ENCODE data around the gene SPOCK3. TPM values are rescaled to one million over a fixed set of nuclear protein-coding genes. Genes with fewer than 3 reads are reported as not detected.

Gene SPOCK3
- total and polyA plus RNA-seq, 2 of the 13 experiments (the other 11 are each of a cell fraction or from before 2014, with no cell fraction given), result not detected

GRCh38 chr4:166941629-166942028 lies 292.7 kb downstream of the SPOCK3 start:
- Histone ChIP-seq H3K27me3 (ENCODE audit: control insufficient read depth in 1 of 2, insufficient read depth in 2 of 2, low read length in 2 of 2) (no peaks in the 10 kb centered on the region), H3K79me2 (ENCODE audit: insufficient read depth, low read length) (no peaks in the 10 kb centered on the region), H3K4me2 (ENCODE audit: low read depth, low read length) (no peak overlapping the region), H3K9me3 (ENCODE audit: low read length) (no peaks in the 10 kb centered on the region), H3K27ac (ENCODE audit: extremely low read length, insufficient read depth, low read length) (no peak overlapping the region), H3K9ac (ENCODE audit: insufficient read depth, low read depth, low read length) (no peak overlapping the region), H3K4me3 (replicated peaks in 1 of 3; ENCODE audit: insufficient read depth in 1 of 3, low read depth in 2 of 3, low read length in 3 of 3) (no peak overlapping the region), H2AFZ (ENCODE audit: low read length) (no peak overlapping the region), H3K4me1 (ENCODE audit: insufficient read depth, low read length) (no peaks in the 10 kb centered on the region), H4K20me1 (ENCODE audit: insufficient read depth, low read length) (no peaks in the 10 kb centered on the region; the same call in 1 of the 2 replicates), H3K36me3 (replicated peaks in 1 of 2; ENCODE audit: control insufficient read depth in 1 of 2, insufficient read depth in 2 of 2, low read length in 2 of 2) (no peaks in the 10 kb centered on the region)
- no TSS peak for BruUV-seq (replicated peaks)
- ChIA-PET CTCF (ENCODE audit: low intra/inter-chr PET ratio, low total read pairs) (no interaction called here), POLR2A (no interaction called here)
- no peak for DNase-seq (ENCODE audit: low spot score)
- TF ChIP-seq U2AF2 (IDR thresholded peaks at IDR 0.05; ENCODE audit: low read depth, low read length) (no peak), EZH2 (conservative IDR thresholded peaks at IDR 0.05; ENCODE audit: low read depth, low read length) (no peak)
- no peak for ATAC-seq
- FAIRE-seq, result no peak
- in situ Hi-C loops (cut with HindIII; ENCODE audit: extremely low pct_ligation_motif_present, low pct_unique_long_range_greater_than_20kb), result no loop called here
- WGBS (ENCODE audit: low lambda C conversion rate), result 0% methylated on average over 6 of the region's 6 CpGs
- intact Hi-C loops (cut with micrococcal nuclease; ENCODE audit: unreplicated experiment), result no loop called here

GRCh38 chr4:166930464-166930863 lies 303.8 kb downstream of the SPOCK3 start:
- Histone ChIP-seq H3K9me3 (ENCODE audit: low read length) (no peaks in the 10 kb centered on the region), H3K4me1 (ENCODE audit: insufficient read depth, low read length) (no peaks in the 10 kb centered on the region), H3K27ac (ENCODE audit: extremely low read length, insufficient read depth, low read length) (no peak overlapping the region), H3K79me2 (ENCODE audit: insufficient read depth, low read length) (no peaks in the 10 kb centered on the region), H2AFZ (ENCODE audit: low read length) (no peak overlapping the region), H4K20me1 (ENCODE audit: insufficient read depth, low read length) (no peaks in the 10 kb centered on the region), H3K4me2 (ENCODE audit: low read depth, low read length) (no peak overlapping the region), H3K27me3 (ENCODE audit: control insufficient read depth in 1 of 2, insufficient read depth in 2 of 2, low read length in 2 of 2) (no peaks in the 10 kb centered on the region; a peak in 1 of 5 replicates), H3K36me3 (replicated peaks in 1 of 2; ENCODE audit: control insufficient read depth in 1 of 2, insufficient read depth in 2 of 2, low read length in 2 of 2) (no peaks in the 10 kb centered on the region), H3K9ac (ENCODE audit: insufficient read depth, low read depth, low read length) (no peak overlapping the region), H3K4me3 (replicated peaks in 1 of 3; ENCODE audit: insufficient read depth in 1 of 3, low read depth in 2 of 3, low read length in 3 of 3) (no peak overlapping the region)
- TF ChIP-seq POLR2AphosphoS2 (IDR thresholded peaks at IDR 0.05; ENCODE audit: low read depth, low read length), result no peak
- TF ChIP-seq ZNF777 (CRISPR knock-in tag; IDR thresholded peaks at IDR 0.05), result no peak
- no peak for TF ChIP-seq HNF4A (CRISPR knock-in tag; IDR thresholded peaks at IDR 0.05)
- TF ChIP-seq ZUFSP (CRISPR knock-in tag; IDR thresholded peaks at IDR 0.05; ENCODE audit: borderline replicate concordance), result no peak
- TF ChIP-seq REXO4 (CRISPR knock-in tag; IDR thresholded peaks at IDR 0.05; ENCODE audit: borderline replicate concordance), result no peak
- TF ChIP-seq SIN3A (IDR thresholded peaks at IDR 0.05; ENCODE audit: borderline replicate concordance, low read depth, low read length), result no peak
- no peak for TF ChIP-seq CBX2 (IDR thresholded peaks at IDR 0.05; ENCODE audit: low read depth, low read length)
- no peak for TF ChIP-seq CBX2 (CRISPR knock-in tag; IDR thresholded peaks at IDR 0.05; ENCODE audit: low read depth)
- TF ChIP-seq JDP2 (CRISPR knock-in tag; IDR thresholded peaks at IDR 0.05; ENCODE audit: borderline replicate concordance), result no peak
- no peak for TF ChIP-seq PAXIP1 (CRISPR knock-in tag; conservative IDR thresholded peaks at IDR 0.05)
- no peak for TF ChIP-seq IKZF4 (CRISPR knock-in tag; IDR thresholded peaks at IDR 0.05; ENCODE audit: borderline replicate concordance, low read depth, not compliant biosample characterization)
- TF ChIP-seq ISX (CRISPR knock-in tag; conservative IDR thresholded peaks at IDR 0.05), result no peak
- TF ChIP-seq MTA1 (CRISPR knock-in tag; IDR thresholded peaks at IDR 0.05; ENCODE audit: borderline replicate concordance), result no peak
- FAIRE-seq (no peak), DNase-seq (ENCODE audit: low spot score) (no peak), ATAC-seq (no peak)
- in situ Hi-C loops (cut with HindIII; ENCODE audit: extremely low pct_ligation_motif_present, low pct_unique_long_range_greater_than_20kb) (no loop called here), intact Hi-C loops (cut with micrococcal nuclease; ENCODE audit: unreplicated experiment) (no loop called here)
- ChIA-PET POLR2A (no interaction called here), CTCF (ENCODE audit: low intra/inter-chr PET ratio, low total read pairs) (no interaction called here)
- 3% methylated on average over 1 of the region's 1 CpG for WGBS (ENCODE audit: low lambda C conversion rate)
- BruUV-seq (replicated peaks), result no TSS peak
